ENCODE results near the gene LMTK2.
A peak's percentile ranks its signal among the peaks of the same experiment; 100 is the strongest.

Gene LMTK2

DNA sequence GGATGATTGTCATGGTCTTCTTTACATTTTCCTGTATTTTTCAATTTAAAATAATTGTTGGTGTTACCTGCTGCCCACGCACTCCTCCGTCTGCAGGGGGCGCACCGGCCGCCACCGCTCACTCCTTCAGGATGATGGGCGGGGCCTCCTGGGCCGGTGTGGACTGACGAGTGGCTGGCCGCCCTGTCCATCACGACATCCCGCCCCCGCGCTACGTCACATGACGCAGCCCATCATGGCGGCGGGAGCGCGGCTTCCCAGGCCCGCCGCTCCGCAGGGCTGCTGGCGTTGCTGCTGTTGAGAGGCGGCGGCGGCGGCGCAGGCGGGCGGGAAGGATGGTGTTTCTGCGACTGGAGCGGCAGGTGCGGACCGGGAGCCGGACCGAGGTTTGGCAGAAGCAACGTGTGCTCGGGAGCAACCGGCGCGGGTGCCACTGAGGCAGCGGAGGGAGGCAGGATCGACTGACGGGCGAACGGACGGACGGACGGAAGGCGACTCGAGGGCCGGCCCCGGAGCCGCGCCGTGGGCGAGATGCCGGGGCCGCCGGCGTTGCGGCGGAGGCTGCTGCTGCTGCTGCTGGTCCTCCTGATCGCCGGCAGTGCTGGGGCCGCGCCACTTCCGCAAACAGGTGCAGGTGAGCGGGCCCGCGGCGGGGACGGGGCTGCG, at the start of gene LMTK2:
Gene LMTK2 (plus strand): TSS at position 216 of the 666 bp plus-strand sequence. CDS start 316 bp downstream, at position 532.
- peak; percentile 67 to 71 for DNase-seq (ENCODE audit: low read depth in 2 of 2)

- DNase-seq (ENCODE audit: low read depth in 2 of 2): no peak
Measured at GRCh38 chr7:98057157-98057556, 49.5 kb upstream of the LMTK2 start.

GRCh38 chr7:98058186-98058585, 48.5 kb upstream of the LMTK2 start:
- no peak for DNase-seq (ENCODE audit: low read depth in 2 of 2)

GRCh38 chr7:98064233-98064632, 42.4 kb upstream of the LMTK2 start:
- DNase-seq (ENCODE audit: low read depth in 2 of 2): no peak

GRCh38 chr7:98066208-98066607, 40.5 kb upstream of the LMTK2 start:
- DNase-seq (ENCODE audit: low read depth in 2 of 2): no peak

DNA sequence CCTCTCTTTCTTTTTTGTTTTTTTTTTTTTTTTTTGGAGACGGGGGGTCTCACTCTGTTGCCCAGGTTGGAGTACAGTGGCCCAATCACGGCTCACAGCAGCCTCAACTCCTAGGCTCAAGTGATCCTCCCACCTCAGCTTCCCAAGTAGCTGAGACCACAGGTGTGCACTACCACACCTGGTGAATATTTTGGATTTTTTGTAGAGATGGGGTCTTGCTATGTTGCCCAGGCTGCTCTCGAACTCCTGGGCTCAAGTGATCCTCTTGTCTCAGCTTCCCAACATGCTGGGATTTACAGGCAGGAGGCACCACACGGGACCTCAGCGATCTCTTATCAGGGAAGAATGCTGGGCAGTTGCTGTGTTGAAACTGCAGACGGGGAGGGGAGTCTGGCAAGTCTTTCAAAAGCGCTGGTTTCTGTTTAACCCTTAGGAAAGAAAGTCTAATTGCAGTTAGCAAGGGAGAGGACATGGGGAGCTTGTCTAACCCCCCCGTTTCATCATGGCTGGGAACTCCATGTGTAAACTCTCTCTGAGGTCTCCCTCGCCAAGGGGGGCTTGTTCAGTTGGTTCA, 39.6 kb upstream of the LMTK2 start:
- DNase-seq (ENCODE audit: low read depth in 2 of 2): no peak

DNA sequence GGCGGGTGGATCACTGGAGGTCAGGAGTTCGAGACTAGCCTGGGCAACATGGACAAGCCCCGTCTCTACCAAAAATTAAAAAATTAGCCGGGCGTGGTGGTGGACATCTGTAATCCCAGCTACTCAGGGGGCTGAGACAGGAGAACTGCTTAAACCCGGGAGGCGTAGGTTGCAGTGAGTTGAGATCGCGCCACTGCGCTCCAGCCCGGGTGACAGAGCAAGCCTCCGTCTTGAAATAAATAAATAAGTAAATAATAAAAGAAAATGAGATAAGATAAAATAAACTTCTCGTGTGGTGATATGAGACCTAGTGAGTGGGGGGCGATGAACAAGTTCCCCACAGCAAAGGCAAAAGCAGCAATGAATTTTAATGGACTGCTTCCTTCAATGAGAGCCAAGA, 33.6 kb upstream of the LMTK2 start:
- DNase-seq (ENCODE audit: low read depth in 2 of 2): no peak

DNA sequence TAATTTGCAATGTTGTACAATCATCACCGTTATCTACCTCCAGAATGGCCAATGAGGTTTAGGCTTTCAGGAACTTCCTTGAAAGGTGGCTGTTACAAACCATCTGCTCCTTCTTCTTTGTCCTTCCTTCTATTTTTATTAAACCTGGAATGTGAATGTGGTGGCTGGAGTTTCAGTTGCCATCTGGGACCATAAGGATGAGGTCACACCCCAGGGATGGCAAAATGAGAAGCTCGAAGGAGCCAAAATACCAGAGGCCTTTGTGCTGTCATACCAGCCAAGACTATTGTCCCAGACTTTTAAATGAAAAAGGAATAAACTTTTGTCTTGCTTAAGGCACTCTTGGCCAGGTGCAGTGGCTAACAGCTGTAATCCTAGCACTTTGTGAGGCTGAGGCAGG, 30.9 kb upstream of the LMTK2 start:
- DNase-seq (ENCODE audit: low read depth in 2 of 2): no peak

- no peak for DNase-seq (ENCODE audit: low read depth in 2 of 2)
Measured at GRCh38 chr7:98077762-98078161, 28.9 kb upstream of the LMTK2 start.

- no peak for DNase-seq (ENCODE audit: low read depth in 2 of 2)
Measured at GRCh38 chr7:98078197-98078870, 28.3 kb upstream of the LMTK2 start.

GRCh38 chr7:98079891-98080648, 26.6 kb upstream of the LMTK2 start:
- DNase-seq (ENCODE audit: low read depth in 2 of 2): no peak

GRCh38 chr7:98081319-98081718, 25.3 kb upstream of the LMTK2 start:
- DNase-seq (ENCODE audit: low read depth in 2 of 2): no peak

- no peak for DNase-seq (ENCODE audit: low read depth in 2 of 2)
Measured at GRCh38 chr7:98084631-98085030, 22.0 kb upstream of the LMTK2 start.

DNA sequence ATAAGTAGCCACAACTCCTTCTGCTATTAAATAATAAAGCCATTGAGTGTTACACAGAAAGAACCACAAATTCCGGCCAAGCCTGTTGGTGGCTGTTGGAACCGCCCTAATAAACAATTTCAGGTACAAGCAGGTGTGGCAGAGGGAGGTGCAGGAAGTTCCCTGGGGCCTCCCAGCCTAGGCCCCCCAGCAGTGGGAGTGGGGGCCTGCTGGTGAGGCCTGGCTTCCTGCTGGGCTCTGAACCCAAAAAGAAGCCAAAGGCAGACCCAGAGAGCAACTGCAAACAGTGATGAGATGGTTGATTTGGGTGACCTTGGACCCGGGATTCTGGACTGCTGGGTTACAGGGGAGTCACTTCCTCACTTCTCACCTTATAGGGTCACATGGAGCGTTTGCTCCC, 21.0 kb upstream of the LMTK2 start:
- DNase-seq (ENCODE audit: low read depth in 2 of 2): no peak

GRCh38 chr7:98086281-98086718, 20.4 kb upstream of the LMTK2 start:
- no peak for DNase-seq (ENCODE audit: low read depth in 2 of 2)

DNA sequence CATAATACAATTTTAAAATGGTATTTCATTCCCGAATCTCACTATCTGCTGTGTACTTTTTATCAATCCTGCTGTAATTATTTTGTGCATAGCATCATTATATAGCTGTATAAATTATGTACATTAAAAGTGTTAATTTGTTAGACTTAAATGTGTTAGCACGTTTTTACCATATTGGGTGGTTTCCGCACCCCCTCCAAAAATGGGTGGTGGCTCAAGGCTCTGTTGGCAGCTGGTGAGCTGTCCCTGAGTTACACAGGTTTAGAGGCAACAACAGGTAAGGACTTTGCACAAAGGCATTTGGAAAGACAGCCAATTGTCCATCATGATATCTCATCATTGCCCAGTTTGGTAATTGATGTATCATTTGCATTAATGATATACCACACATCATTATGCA, 18.6 kb upstream of the LMTK2 start:
- no peak for DNase-seq (ENCODE audit: low read depth in 2 of 2)

GRCh38 chr7:98090116-98090515, 16.5 kb upstream of the LMTK2 start:
- DNase-seq (ENCODE audit: low read depth in 2 of 2): no peak

- DNase-seq (ENCODE audit: low read depth in 2 of 2): no peak
Measured at GRCh38 chr7:98091061-98091460, 15.6 kb upstream of the LMTK2 start.

DNA sequence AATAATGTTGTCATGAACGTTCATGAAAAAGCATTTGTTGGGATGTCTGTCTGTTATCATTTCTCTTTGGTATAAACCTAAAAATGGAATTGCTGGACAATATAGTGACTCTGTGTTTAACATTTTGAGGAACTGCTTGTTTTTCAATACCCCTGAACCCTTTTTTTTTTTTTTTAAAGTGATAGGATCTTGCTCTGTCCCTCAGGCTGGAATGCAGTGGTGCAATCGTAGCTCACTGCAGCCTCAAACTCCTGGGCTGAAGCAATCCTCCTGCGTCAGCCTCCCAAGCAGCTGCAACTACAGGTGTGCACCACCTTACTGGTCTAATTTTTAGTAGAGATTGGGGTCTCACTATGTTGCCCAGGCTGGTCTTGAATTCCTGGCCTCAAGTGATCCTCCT, 15.1 kb upstream of the LMTK2 start:
- DNase-seq (ENCODE audit: low read depth in 2 of 2): no peak

- DNase-seq (ENCODE audit: low read depth in 2 of 2): no peak
Measured at GRCh38 chr7:98097042-98097645, 9.5 kb upstream of the LMTK2 start.

- DNase-seq (ENCODE audit: low read depth in 2 of 2): no peak
Measured at GRCh38 chr7:98100088-98100487, 6.6 kb upstream of the LMTK2 start.

DNA sequence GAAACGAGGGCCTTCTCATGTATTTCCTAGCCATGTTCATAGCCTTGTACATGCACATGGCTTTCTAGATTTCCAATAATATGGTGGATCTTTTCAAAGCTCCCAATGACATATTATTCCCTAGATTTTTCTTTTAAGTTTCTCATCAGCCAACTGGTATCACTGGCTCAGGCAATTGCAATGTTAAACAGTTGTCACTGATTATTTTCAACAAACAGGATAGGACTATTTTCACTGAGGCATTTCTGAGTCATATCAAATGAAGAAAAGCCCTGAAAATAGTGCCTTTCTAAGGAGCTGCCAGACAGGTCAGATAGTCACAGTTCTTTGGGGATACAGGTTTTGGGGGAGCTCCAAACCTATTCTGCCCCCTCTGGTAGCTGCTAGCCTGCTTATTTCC, 4.5 kb upstream of the LMTK2 start:
- no peak for DNase-seq (ENCODE audit: low read depth in 2 of 2)
